GM12873 (cell line): ENCODE results near the gene HMX1.

Experiments
- CTCF ChIP-seq: IDR thresholded peaks from 2 replicates; pipeline ENCODE4 v1.5.1; 2012; ENCODE audit warnings: low read depth, mild to moderate bottlenecking, moderate library complexity, low read length, control low read depth; ENCODE audit not compliant: insufficient read depth; ENCODE audit errors: missing control alignments

Gene HMX1

GRCh38 chr4:8838296-8838960 is 33.2 kb downstream of the HMX1 start:
- TF ChIP-seq CTCF = no peak

- TF ChIP-seq CTCF = no peak
Measured at GRCh38 chr4:8837181-8837841, 34.3 kb downstream of the HMX1 start.

GRCh38 chr4:8836664-8837171 is 34.9 kb downstream of the HMX1 start:
- TF ChIP-seq CTCF = no peak

- no peak for TF ChIP-seq CTCF
Measured at GRCh38 chr4:8835521-8836365, 35.9 kb downstream of the HMX1 start.

GRCh38 chr4:8834681-8835220 is 36.9 kb downstream of the HMX1 start:
- TF ChIP-seq CTCF = no peak

GRCh38 chr4:8832113-8832915 is 39.3 kb downstream of the HMX1 start:
- TF ChIP-seq CTCF = no peak
